HG02610 (cell line): ENCODE measurements around the gene CMTM4.
"Not testable (repeated sequence)": the region's sequence is repeated elsewhere in the genome, so short reads cannot be mapped to it uniquely, and the experiment has no call there.

Source experiments
- ATAC-seq: cut with Tn5 transposase; IDR thresholded peaks from one replicate; pipeline ENCODE4 v1.9.1; 2021; ENCODE audit warnings: mild to moderate bottlenecking, moderate library complexity; ENCODE audit not compliant: unreplicated experiment

CMTM4 gene

DNA sequence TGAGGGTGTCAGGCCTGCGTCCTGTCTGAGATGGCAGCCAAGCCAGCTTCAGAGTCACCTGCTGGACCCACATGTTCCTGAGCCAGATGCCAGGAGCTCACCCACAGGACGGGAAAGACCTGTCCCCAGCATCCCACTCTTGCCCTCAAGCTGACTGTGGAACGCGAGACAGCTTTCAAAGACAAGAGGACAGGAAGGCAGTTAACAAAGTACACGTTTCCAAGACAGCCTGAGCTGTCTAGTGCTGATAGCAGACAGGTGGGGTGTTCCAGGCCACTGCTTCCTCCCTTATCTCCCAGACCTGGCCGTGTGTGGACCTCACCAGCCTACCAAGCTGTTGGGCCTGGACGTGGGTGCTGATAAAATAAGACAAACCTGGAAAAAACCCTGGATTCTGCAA is 78.8 kb downstream of the CMTM4 start:
- ATAC-seq, result no peak

DNA sequence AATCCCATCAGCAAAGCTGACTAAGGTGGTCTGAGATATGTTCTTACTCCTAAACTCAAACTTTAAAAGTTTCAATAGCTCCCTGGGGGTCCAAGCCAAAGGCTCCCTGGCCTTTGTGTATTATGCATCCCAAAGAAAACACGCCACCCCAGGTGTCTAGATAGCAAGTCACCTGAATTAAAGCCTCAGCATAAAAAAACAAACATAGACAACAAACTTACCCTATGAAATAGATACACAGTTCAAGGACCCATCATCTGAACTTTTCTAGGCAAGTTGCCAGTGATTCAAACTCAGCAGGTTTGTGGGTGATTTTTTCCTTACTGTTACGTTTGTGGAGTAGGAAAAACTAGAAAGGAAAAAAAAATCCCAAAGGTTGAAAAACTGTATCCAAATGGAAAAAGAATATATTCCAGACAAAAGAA is 79.5 kb downstream of the CMTM4 start:
- no peak for ATAC-seq

DNA sequence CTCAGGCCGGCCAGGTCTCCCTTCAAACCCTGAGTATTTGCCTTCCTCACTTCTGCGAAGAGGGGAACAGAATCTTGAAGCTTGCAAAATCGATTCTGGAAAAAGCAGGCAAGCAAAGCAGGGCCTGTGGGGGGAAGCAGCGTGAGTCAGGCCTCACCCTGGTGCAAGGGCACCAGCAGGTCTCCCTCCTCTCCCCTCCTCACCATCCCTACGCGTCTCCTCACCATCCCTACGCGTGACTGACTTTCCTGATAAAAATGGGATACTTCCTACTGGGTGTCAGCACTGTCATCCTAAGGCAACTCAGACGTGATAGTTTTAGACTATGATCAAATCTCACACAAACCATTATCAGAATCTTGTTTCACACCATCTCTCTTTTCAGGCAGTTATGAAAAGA is 80.0 kb downstream of the CMTM4 start:
- no peak for ATAC-seq

DNA sequence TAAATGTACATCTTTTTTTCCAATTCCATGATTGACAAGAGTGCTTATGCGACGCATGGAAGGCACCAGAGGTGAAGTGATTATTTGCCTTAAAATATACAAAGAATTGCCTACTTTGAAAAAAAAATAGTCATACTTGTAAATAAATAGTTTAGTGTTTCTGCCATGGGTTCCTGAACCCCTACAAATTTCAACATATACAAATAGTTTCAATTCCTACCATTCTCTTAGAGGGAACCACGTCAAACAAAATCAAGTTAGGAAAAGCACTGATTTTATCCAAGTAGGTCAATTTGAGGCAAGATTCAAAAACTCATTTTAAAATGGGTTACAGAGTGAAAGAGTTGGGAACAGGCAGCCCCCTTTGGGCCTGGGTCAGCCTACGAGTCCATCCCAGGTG is 80.4 kb downstream of the CMTM4 start:
- no peak for ATAC-seq

DNA sequence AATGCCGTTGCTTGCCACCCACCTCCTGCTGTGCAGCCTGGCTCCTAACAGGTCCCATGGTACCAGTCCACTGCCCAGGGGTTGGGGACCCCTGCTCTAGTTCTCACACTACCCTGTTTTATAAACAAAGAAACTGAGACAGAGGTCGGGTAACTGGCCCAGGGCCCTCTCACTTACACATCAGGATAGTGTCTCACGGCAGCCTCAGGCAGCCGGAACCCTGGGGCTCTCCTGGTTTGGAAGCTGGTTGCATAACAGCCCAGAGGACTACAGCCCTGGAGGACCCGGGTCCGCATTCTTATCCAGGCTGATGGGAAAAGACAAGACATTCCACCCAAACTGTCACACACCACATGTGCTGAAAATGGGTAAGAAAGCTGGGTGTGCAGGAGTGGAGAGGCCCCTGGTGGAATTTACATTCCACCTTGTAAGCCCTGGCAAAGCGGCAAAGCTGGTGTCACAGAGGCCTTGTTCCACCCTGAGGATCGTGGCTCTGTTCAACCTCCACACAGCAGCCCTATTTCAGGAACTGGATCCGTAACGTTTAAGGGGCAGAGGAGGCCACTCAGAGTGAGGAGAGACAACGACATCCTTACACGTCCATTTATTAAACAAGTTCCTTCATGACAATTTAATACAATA is 82.3 kb downstream of the CMTM4 start:
- no peak for ATAC-seq

DNA sequence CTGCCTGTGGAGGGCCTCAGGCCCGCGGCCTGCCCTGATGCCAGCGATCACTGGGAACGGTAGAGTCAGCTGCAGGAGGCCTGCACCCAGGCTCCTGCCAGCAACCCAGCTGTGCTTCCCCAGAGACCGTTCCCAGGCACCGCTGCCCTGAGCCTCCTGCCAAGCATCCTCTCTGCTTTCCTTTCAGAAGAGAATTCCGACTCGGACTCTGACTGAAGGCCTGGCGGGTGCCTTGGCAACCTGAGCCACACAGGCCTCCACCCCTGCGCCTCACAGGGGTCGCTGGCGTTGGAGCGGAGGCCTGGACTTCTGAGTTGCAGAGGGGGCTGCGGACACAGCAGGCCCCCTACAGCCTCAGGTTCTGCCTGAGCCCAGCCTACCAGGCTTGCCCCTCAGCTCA is 84.1 kb downstream of the CMTM4 start:
- no peak for ATAC-seq

DNA sequence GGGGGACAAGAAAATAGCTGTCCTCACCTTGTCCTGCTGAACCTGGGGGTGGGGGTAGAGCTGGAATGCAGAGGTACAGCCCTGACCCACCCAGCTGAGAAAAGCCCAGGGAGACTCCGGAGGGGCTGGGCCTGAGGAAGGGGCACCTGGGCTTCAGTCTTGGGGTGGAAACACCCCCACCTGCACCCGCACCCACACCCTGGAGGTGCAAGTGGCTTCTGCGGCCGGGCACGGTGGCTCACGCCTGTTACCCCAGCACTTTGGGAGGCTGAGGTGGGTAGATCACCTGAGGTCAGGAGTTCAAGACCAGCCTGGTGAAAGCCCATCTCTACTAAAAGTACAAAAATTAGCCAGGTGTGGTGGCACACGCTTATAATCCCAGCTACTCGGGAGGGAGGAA is 84.6 kb downstream of the CMTM4 start:
- not testable (repeated sequence) for ATAC-seq

DNA sequence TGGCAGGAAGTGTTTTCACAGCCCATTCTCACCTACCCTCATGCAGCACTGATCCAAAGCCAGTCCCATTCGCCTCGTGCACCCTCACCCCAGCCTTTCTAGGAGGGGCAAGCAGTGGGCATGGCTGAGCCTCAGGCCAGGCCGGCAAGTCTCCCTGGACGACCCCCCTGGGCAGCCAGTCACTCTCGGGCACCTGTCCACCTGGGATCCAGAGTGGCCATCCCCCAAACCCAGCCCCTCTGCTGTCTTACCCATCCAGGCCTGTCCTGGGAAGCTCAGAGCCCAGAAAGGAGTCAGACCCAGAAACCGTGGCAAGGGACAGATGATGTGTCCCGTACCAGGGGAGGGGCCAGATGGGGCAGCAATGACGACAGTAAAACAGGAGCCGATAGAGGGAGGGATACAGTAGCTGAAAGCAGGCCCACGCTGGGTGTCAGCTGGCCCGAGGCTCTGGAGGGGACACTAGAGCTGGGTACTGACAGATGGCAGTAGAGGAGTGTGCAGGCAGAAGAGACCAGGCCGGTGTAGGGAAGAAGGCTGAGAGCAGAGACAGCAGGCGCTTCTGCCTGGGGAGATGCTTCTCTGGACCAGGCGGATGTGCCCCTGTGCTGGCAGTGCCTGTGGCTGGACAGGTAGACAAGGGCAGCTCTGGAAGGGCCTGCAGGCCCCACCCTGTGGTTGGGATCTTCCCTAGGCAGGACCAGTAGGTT is 86.3 kb downstream of the CMTM4 start:
- ATAC-seq, result no peak

DNA sequence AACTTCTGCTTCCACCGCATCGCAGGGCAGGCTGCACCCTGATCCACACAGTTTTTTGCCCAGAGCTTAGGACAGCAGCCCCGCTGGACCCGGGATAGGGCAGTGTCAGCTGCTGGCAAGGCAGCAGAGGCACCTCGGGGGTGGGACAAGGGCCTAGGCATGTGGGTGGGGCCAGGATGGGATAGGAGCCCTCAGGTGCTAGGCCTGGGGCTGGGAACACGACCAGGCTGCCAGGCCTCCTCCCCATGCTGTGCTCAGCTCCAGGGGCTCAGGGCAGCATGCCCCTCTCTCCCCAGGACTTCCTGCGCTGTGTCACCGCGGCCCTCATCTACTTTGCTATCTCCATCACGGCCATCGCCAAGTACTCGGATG is 87.4 kb downstream of the CMTM4 start:
- ATAC-seq, result no peak

DNA sequence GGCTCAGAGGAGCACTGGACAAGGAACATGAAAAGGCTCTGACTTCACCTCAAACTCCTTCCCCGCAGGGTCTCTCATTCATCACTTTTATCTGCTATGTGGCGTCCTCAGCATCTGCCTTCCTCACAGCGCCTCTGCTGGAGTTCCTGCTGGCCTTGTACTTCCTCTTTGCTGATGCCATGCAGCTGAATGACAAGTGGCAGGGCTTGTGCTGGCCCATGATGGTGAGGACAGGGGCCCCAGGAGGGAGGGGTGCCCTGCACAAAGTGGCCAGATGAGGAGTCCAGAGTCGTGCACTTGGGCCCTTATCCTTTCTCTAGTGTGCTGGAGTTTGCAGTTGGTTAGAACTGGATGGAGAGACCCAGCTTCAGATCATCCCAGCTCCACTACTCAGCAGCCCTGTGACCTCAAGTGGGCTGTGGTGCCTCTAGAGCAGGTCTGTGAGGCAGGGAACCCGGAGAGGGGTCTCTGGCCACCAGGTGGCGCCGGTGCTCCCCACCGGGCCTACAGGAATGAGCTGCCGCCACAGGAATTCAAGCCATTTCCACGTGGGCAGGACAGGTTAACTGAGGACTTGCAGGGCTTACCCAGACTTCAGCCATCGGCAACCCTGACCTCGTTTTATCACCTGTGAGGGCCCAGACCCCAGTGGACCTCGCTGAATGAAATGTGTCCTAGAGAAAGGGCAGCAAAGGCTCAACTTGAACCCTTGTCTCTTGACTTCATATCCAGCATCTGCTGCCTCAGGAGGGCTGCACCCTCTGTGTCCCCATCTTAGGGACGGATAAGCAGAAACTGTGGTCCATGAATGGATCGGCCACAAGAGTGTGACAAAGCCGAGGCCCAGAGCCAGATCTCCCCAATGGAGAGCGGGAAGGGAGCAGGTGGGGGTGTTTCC is 88.1 kb downstream of the CMTM4 start:
- peak; percentile 42 for ATAC-seq

DNA sequence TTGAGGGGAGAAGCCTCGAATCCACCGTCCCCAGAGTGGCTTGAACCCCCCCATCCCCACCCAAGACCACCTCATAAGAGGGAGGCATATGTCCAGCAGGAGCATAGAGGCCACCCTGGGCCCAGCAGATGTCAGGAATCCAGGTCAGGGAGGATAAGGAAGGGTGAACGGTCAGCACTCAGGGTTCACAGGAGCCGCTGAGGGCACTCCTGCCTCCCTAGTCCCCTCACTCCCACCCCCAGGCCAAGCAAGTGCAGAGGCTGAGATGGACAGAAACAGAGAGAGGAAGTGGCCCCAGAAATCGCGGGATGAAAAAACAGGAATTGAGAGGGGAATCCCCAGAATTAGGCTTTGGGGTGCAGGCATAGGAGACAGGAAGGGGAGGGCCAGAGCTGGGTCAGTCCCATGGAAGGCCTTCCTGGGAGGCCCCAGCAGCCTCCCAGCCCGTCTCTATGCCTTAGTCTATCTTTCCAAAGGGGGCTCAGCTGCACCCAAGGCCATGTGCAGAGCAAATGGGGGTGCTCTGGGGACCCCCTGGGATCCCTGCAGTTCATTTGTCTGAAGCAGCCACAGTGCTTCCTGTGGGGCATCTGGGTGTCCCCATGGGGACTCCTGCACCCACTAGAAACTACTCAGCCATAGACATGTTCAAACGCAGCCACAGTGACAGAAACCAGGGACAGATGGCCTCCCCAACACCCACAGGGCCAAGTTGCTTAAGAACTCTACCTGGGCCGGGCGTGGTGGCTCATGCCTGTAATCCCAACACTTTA is 90.4 kb downstream of the CMTM4 start:
- ATAC-seq, result peak; percentile 65

DNA sequence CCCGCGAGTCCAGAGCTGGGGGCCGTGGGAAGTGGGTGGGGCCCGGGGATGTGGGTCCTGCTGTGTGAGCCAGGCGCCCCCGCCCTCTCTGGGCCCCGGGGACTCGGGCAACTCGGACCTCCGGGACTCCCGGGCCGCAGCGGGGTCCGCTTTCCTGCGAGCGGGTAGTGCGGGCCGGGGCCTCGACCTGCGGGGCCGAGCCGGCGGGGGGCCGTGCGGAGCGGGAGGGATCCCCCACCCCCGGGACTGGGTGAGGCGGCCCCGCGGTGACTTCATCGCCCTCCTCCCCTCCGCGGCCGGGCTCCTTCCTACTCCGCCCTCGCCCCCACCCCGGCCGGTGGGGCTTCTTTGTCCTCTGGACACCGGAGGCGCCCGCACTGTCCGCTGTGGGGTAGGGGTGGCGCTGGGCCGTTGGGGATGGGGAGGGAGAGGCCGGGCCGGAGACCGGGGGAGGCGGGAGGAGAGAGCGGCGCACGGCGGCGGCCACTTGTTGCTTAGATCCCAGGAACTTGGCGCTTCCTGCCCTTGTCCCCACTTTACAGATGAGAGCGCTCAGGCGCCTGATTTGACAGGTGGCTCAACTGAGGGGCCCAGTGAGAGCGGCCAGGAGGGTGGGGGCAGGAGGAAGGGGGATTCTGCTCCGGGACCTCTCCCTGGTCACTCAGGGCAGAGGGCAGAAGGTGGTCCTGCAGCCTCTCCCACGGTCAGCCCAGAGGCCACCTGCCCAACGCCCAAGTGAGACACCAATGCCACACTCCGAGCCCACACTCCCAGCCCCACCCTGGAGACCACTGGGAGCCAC is 91.2 kb downstream of the CMTM4 start:
- no peak for ATAC-seq

DNA sequence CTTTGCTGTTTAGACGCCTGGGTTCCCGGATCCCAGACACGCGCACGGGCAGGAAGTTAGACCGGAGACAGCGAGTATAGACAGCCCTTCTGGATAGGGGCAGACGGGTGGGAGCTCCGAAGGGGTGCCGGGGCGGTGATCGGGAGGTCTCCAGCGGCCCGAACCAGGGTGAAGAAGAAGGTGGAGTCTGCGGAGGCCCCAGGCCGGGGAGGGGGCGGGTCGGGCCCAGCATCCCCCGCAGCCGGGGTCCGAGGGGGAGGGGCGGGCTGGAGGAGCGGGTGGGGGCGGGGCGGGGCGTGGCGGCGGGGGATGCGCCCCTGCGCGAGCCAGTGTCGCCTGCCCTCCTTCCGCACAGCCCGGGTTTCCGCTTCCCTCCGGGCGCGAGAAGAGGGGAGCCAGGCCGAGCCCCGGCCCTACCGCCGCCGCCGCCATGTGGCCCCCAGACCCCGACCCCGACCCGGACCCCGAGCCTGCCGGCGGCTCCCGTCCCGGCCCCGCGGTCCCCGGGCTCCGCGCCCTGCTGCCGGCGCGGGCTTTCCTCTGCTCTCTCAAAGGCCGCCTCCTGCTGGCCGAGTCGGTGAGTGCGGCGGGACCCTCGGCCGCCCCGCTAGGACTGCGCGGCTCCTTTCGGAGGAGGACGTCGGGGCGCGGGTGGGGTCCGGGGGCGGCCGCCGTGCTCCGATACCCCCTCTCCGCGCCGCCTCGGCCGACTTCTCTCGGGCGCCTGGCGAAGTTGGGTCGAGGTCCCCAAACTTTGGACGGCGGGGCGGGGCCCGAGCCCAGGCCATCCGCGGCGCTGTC is 92.0 kb downstream of the CMTM4 start, which contains the start of gene CMTM3:
Gene CMTM3, plus strand, starts transcription at position 329 of the 801 bp plus-strand sequence. Its CDS starts 102 bp downstream, at position 431.
- no peak for ATAC-seq

DNA sequence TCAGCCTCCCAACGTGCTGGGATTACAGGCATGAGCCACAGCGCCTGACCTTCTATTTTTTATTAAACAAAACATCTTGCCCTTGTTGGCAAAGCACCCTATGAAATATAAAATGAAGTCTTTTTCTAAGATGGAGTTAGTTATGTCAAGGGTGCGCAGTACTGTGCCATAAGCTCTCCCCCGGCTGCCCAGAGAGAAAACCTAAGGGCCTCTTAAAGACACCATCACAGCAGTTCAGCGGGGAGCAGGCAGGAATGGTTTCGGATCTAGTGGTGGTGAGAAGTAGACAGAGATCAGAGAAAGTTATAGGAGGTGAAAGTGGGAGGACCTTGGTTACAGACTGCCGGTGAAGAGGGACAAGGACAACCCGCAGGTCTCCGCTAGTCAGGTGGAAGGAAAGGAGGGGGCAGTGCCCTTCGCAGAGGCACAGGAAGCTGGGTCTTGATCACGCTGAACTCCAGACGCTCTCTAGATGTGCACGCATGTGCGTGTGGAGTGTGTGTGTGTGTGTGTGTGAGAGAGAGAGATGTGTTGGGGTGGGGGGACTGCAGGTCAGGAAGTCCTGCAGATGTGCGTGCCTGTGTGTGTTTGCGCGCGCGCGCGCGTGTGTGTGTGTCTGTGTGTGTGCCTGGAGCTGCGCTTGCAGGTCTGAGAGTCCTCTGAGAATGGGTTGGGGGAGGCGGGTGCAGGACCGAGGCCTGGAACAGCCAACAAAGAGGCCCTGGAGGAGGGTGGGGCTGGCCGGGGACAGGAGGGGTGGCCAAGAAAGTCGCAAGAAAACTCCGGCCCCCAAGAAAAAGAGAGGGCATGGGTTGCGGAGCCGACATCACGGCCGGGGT is 92.8 kb downstream of the CMTM4 start:
- no peak for ATAC-seq

DNA sequence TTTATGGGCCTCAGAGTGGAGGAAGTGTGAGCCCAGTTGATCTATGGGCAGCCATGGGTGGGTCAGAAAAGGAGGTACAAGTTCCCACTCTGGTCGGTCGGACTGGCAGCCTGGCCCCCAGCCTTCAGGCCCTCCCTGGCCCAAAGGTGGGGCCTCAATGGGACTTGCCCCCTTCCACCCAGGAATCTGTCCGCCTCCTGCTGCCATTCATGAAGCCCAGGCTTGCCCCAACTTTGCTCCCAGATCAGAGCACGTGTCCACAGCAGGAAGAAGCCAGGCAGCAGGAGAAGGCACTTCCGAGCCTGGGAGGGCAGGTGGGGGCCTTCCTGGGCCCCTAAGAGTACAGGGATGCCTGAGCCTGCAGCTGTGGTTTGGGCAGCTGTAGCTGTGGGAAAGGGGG is 95.1 kb downstream of the CMTM4 start:
- ATAC-seq, result no peak

DNA sequence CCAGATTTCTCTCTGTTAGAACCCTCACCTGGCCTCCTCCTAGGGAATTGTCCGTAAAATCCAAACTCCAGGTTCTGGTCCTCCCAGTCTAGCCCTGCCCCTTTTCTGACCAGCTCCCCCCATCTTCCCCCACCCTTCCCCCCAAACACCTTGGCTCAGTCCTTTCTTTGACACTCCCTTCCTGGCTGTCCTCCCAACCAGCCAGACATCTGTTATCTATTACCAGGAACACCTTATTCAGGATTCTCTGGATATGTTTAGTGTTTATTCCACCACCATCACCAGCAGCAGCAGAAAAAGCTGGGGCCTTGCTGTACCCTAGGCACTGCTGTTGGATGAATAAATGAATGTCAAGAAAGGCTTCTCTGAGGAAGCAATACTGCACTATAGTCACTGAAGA is 96.1 kb downstream of the CMTM4 start:
- no peak for ATAC-seq

DNA sequence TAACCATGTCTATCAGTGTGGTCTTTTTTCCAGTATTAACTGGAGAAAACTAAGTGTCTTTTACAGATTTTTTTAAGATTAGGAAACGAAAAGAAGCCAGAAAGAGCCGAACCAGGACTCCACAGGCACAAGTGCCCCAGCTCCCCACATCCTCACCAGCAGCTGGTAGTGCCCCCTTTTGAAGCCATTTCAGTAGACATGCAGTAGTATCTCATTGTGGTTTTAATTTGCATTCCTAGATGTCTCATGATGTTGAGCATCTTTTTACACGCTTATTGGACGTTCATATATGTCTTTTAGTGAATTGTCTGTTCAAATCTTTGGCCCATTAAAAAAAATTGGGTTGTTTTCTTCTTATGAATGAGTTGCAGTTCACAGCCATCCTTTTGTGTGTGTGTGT is 96.8 kb downstream of the CMTM4 start:
- ATAC-seq, result no peak

DNA sequence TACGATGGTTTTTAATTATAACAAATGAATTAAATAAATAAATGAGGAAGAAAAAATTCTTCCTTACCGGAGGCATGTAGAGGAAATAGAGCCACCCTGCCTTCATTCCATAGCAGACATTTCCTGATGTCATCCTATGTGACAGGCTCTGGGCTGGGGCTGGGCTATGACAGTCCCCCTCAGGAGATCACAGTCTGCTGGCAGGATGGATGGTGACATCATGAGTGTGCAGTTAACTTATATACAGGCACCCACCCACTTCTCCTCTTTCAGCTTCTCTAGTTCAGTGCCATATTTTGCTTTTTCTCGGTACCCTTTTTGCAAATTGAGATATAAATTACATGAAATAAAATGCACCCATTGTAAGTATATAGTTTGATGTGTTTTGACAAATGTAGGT is 98.4 kb downstream of the CMTM4 start:
- ATAC-seq, result no peak
